HG02798 (cell line): Measurements from ENCODE around the gene CIDEB.

Experiments
- ATAC-seq: cut with Tn5 transposase; IDR thresholded peaks from one replicate; pipeline ENCODE4 v1.9.1; 2021; ENCODE audit warnings: mild to moderate bottlenecking; ENCODE audit not compliant: unreplicated experiment, poor library complexity

The CIDEB gene

GRCh38 chr14:24272467-24272866 lies 35.3 kb downstream of the CIDEB start:
- no peak for ATAC-seq

- ATAC-seq = no peak
Observed at GRCh38 chr14:24271834-24272263, 35.9 kb downstream of the CIDEB start.

GRCh38 chr14:24271134-24271833 lies 36.5 kb downstream of the CIDEB start, which contains the start of gene RABGGTA:
TSS of gene RABGGTA (minus strand) at chr14:24271597. CDS start at chr14:24271115, 482 bp downstream.
- peak; percentile 89 for ATAC-seq

- no peak for ATAC-seq
Observed at GRCh38 chr14:24270537-24271133, 37.1 kb downstream of the CIDEB start.

GRCh38 chr14:24269910-24270536 lies 37.8 kb downstream of the CIDEB start:
- ATAC-seq = no peak

GRCh38 chr14:24269368-24269767 lies 38.4 kb downstream of the CIDEB start:
- no peak for ATAC-seq

- no peak for ATAC-seq
Observed at GRCh38 chr14:24268225-24268624, 39.6 kb downstream of the CIDEB start.

- no peak for ATAC-seq
Observed at GRCh38 chr14:24267516-24267915, 40.3 kb downstream of the CIDEB start.

GRCh38 chr14:24266344-24267244 lies 41.2 kb downstream of the CIDEB start:
- ATAC-seq = no peak

GRCh38 chr14:24264298-24264697 lies 43.5 kb downstream of the CIDEB start:
- ATAC-seq = no peak

GRCh38 chr14:24263848-24264247 lies 43.9 kb downstream of the CIDEB start:
- no peak for ATAC-seq

GRCh38 chr14:24262821-24263733 lies 44.7 kb downstream of the CIDEB start, which contains the start of gene TGM1:
TSS of gene TGM1 (minus strand) at chr14:24263177. CDS start at chr14:24262352, 825 bp downstream.
- ATAC-seq = no peak

- ATAC-seq = no peak
Observed at GRCh38 chr14:24261969-24262327, 45.8 kb downstream of the CIDEB start.

- no peak for ATAC-seq
Observed at GRCh38 chr14:24261256-24261968, 46.4 kb downstream of the CIDEB start.

GRCh38 chr14:24260780-24261157 lies 47.0 kb downstream of the CIDEB start:
- ATAC-seq = no peak

- ATAC-seq = no peak
Observed at GRCh38 chr14:24260026-24260779, 47.6 kb downstream of the CIDEB start.

- no peak for ATAC-seq
Observed at GRCh38 chr14:24259282-24260025, 48.3 kb downstream of the CIDEB start.
